Pons (tissue), 1 donor: ENCODE data around the gene ZBTB4.
A peak's percentile ranks its signal among the peaks of the same experiment; 100 is the strongest.

Experiments
- DNase-seq: peaks from one replicate; pipeline ENCODE4 v3.0.0-alpha.2; 2016; ENCODE audit warnings: low spot score

ZBTB4 gene

GRCh38 chr17:7440834-7441195 is 38.6 kb downstream of the ZBTB4 start:
- DNase-seq = no peak

GRCh38 chr17:7440113-7440833 is 39.2 kb downstream of the ZBTB4 start:
- DNase-seq = no peak

- DNase-seq = no peak
Measured at GRCh38 chr17:7439462-7440112, 39.8 kb downstream of the ZBTB4 start, which contains the start of gene FGF11. Gene FGF11, plus strand, starts transcription at chr17:7439512. Its CDS starts 109 bp downstream, at chr17:7439621.

- no peak for DNase-seq
Measured at GRCh38 chr17:7438656-7439460, 40.6 kb downstream of the ZBTB4 start.

DNA sequence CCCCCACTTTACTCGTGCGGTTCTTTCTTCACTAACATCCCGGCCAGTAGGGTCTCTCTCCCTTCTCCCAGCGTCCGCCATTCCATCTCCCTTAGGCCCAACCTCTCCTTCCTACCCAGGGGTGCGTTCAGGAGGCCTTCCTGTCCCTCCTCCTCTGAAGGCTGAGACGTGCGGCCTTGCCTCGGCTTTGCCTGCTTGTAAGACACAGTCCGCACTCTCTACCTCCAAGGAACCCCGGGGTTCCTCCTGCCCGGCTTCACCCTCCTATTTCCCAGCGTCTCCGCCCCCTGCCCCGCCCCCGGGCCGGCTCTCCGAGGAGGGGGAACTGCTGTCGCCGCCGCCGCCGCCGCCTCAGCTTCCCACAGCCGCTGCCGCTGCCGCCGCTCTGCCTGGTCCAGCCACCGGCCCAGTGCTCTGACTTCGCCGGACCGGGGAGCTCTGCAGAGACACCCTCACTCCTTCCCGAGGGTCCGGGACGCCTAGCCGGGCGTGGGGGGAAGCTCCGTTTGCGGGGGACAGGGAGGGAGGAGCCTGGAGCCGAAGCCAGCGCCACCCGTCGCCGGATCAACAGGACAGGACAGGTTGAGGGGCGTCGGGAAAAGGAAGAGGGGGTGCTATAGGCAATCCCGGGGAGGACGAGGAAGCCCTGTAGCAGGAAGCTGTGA is 41.3 kb downstream of the ZBTB4 start:
- DNase-seq = no peak

DNA sequence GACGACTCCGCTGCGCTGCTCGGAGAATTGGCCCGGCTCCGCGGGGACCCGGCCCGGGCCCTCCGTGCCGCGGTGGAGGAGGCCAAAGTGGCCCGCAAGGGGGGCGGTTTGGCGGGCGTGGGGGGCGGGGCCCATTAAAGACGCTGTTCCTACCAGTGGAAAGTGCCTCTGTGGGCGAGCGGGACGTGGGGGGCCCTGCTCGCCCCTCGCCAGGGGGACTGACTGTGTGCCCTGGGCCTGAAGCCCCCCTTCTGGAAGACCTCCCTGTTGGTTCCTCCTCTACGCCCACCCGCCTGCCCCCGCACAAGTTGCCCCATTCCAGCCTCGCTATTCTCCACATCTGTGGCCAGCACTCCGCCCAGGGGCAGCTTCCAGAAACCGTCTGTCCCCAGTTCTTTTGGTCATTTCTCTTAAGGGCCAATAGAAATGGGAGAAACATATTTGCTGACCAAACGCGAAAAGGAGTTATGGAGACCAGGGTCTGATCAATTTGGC is 42.0 kb downstream of the ZBTB4 start:
- DNase-seq = no peak

DNA sequence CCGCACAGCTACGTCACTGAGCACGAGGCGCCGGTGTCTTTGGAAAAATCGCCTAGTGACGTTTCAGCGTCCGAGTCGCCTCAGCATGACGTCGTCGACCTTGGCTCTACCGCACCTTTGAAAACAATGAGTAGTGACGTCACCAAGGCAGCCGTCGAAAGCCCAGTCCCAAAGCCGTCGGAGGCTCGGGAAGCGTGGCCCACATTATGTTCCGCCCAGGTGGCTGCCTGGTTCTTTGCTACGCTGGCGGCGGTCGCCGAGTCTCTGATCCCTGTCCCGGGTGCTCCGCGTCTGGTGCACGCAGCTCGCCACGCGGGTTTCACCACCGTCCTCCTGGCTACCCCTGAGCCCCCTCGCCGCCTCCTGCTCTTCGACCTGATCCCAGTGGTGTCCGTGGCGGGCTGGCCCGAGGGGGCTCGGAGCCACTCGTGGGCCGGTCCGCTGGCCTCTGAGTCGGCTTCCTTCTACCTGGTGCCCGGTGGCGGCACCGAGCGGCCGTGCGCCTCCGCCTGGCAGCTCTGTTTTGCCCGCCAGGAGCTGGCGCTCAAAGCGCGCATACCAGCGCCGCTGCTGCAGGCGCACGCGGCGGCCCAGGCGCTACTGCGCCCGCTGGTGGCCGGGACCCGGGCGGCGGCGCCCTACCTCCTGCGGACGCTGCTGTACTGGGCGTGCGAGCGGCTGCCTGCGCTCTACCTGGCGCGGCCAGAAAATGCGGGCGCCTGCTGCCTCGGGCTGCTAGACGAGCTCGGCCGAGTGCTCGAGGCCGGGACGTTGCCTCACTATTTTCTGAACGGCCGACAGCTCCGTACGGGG is 42.7 kb downstream of the ZBTB4 start:
- DNase-seq = peak; percentile 66

GRCh38 chr17:7435676-7436555 is 43.5 kb downstream of the ZBTB4 start:
- no peak for DNase-seq

- no peak for DNase-seq
Measured at GRCh38 chr17:7432296-7432695, 47.1 kb downstream of the ZBTB4 start.

DNA sequence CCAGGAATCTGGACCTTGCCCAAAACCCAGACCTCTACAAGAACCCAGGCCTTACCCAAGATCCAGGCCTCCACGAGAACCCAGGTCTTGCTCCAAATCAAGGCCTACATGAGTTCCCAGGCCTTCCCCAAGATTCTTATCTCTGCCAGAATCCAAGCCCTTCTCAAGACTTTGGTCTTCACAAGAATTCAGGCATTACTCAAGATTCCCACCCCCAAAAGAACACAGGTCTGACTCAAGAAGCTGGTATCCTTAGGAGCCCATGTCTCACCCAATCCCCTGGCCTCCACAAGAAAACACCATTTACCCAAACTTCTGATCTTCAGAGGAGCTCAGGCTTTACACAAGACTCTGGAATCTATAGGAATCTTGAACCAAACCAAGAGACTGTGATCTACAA is 48.2 kb downstream of the ZBTB4 start:
- DNase-seq = no peak

- DNase-seq = no peak
Measured at GRCh38 chr17:7429722-7430121, 49.7 kb downstream of the ZBTB4 start.

DNA sequence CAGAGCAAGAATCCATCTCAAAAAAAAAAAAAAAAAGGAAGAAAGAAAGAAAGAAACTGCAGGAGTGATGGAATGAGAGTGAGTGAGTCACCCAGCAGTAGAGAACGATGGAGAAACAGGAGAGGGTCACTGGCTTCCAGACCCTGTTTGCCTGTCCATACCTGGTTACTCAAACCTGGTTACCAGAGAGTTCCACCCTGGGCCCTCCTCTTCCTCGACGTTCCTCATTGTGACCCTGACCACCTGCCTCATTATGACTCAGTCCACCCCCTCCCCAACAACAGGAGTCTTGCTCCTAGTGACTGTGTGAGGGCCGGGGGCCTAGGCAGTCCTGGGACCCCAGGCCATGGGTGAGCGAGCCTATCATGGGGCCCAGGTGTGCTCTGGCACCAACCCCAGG is 50.9 kb downstream of the ZBTB4 start, which contains the start of gene SPEM3:
Gene SPEM3, plus strand, starts transcription at position 301 of the 400 bp plus-strand sequence. Its CDS starts 46 bp downstream, at position 347.
- DNase-seq = no peak

DNA sequence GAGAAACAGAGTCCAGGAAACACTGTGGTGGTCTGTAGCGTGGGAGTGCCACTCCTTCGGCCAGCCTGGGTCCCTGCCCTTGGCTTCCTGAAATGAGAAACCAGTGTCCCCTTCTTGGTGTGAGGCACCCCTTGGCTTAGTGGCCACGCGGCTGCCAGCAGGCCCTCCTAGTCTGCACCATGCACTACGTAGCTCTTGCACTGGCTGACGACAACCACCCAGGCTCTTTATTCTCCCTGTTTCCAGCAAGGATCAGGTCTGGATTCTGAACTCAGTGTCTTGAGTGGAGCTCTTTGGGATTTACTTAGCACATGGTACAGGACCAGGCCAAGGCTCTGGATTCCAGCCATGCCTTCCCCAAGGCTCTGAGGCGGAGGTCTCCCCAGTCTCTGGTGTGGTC is 51.9 kb downstream of the ZBTB4 start:
- DNase-seq = no peak

- DNase-seq = no peak
Measured at GRCh38 chr17:7426896-7427489, 52.4 kb downstream of the ZBTB4 start.

DNA sequence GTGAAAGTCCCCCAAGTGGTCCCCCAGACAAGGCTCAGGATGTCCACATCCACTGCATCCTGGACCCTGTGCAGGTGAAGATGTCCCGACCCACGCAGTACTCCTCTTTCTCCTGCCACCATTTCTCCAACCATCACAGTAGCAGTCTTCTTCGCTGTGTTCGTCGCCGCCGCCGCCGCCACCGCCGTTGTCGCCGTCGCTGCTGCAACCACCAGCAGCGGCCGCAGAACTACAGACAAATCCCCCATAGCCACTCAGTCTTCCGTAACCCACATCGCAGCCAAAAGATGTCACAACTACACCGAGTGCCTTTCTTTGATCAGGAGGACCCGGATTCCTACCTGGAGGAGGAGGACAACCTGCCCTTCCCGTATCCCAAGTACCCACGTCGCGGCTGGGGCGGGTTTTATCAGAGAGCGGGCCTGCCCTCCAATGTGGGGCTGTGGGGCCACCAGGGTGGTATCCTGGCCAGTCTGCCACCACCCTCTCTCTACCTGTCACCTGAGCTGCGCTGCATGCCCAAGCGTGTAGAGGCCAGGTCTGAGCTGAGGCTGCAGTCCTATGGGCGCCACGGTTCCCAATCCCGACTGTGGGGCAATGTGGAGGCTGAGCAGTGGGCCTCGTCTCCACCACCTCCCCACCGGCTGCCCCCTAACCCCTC is 53.1 kb downstream of the ZBTB4 start:
- no peak for DNase-seq

DNA sequence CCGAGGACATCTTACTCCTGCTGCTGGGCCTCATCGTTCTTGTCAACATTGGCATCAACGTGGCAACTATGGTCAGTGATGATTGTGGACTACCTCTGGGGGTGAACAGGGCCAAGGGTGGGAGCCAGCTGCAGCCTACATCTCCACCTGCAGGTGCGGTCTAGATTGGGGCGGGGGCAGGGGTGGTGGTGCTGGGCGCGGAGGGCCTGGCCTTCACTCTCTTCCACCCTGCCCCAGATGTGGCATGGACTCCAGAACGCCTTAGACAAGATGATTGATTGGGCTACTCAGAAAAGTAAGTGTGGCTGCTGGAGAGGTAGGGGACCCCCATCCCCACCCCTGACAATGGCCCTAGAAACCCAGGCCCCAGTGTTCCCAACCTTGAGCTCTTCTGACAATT is 53.7 kb downstream of the ZBTB4 start:
- no peak for DNase-seq

GRCh38 chr17:7425316-7425715 is 54.1 kb downstream of the ZBTB4 start, which contains the start of gene SPEM2:
Gene SPEM2, plus strand, starts transcription at chr17:7425616. Its CDS starts 73 bp downstream, at chr17:7425689.
- no peak for DNase-seq

DNA sequence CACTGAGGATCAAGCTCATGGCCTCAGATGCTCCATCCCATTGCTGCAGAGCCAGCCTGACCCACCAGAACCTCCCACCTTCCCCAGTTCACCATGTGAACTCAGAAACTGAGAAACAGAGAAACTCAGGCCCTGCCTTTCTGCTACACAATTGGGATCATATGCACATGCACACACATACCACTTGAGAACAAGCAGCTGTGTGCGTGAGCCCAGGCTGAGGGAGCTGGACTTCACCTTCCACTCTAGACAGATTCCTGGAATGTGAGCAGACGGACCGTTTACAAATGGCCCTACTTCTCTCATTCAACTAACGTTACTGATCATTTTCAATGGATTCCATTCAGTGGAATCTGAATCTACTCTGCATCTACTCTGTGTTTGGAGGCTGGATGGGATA is 55.8 kb downstream of the ZBTB4 start:
- DNase-seq = no peak

DNA sequence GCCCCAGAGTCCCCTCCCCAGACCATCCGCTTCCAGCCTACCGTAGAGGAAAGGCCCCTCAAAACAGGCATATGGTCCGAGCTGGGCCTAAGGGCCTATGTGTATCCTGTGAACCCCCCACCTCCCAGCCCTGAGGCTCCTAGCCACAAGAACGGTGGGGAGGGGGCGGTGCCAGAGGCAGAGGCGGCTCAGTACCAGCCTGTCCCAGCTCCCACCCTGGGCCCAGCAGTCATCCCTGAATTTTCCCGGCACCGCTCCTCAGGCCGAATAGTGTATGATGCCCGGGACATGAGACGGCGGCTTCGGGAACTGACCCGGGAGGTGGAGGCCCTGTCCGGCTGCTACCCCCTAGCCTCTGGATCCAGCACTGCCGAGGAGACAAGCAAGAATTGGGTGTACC is 58.2 kb downstream of the ZBTB4 start:
- DNase-seq = no peak
